ACC112 (cell line): Measurements from ENCODE around the gene CD1B.
"Not testable (repeated sequence)": the region's sequence is repeated elsewhere in the genome, so short reads cannot be mapped to it uniquely, and the experiment has no call there.

Experiments
- H2AFZ ChIP-seq: fragments of 200-600 bp; sonication (generic); one replicate; pipeline ENCODE4 v1.6.0; 2017; ENCODE audit warnings: antibody characterized with exemption, low read length; ENCODE audit not compliant: unreplicated experiment
- H3K27ac ChIP-seq: fragments of 200-600 bp; sonication (generic); 2 replicates; pipeline ENCODE4 v1.5.1; 2014; ENCODE audit warnings: low read depth, mild to moderate bottlenecking, antibody characterized with exemption, low read length, moderate library complexity
- H3K27me3 ChIP-seq: fragments of 200-600 bp; sonication (generic); 2 replicates; pipeline ENCODE4 v1.6.1; 2014; ENCODE audit warnings: mild to moderate bottlenecking, antibody characterized with exemption, low read length, moderate library complexity, mixed read lengths; ENCODE audit not compliant: insufficient read depth
- H3K36me3 ChIP-seq: fragments of 200-600 bp; sonication (generic); 2 replicates; pipeline ENCODE4 v1.6.1; 2016; ENCODE audit warnings: mild to moderate bottlenecking, antibody characterized with exemption, low read length, moderate library complexity, mixed read lengths; ENCODE audit not compliant: insufficient read depth
- H3K4me1 ChIP-seq: fragments of 200-600 bp; sonication (generic); one replicate; pipeline ENCODE4 v1.6.1; 2016; ENCODE audit warnings: low read length, mixed read lengths; ENCODE audit not compliant: insufficient read depth, unreplicated experiment, control insufficient read depth
- H3K4me3 ChIP-seq: fragments of 200-600 bp; sonication (generic); 2 replicates; pipeline ENCODE4 v1.5.1; 2014; ENCODE audit warnings: mild to moderate bottlenecking, low read depth, low read length
- H3K79me2 ChIP-seq: fragments of 200-600 bp; sonication (generic); one replicate; pipeline ENCODE4 v1.6.0; 2016; ENCODE audit warnings: low read length; ENCODE audit not compliant: control insufficient read depth, unreplicated experiment, insufficient read depth

The CD1B gene

GRCh38 chr1:158331481-158332150 lies at the start of gene CD1B:
CD1B (minus strand) TSS chr1:158331531; CDS start chr1:158331423, 108 bp downstream.
- H3K27me3 ChIP-seq: peaks cover 5% of the 10 kb centered on the region; the same call in 1 of the 2 replicates
- H3K4me1 ChIP-seq: no peaks in the 10 kb centered on the region
- H3K79me2 ChIP-seq: no peaks in the 10 kb centered on the region
- H2AFZ ChIP-seq: no peak within 1 kb of the TSS
- no peak within 1 kb of the TSS for H3K4me3 ChIP-seq
- no peaks in the 10 kb centered on the region for H3K36me3 ChIP-seq
- H3K27ac ChIP-seq: no peak within 1 kb of the TSS

- no peak overlapping the region for H3K27ac ChIP-seq
These were observed 43.5 kb upstream of the CD1B start for GRCh38 chr1:158374860-158375259.

GRCh38 chr1:158374101-158374500 lies 42.8 kb upstream of the CD1B start:
- H3K27me3 ChIP-seq: not testable (repeated sequence)

More at GRCh38 chr1:158374860-158375259, 43.5 kb upstream of the CD1B start:
- Histone ChIP-seq H3K4me1 (no peaks in the 10 kb centered on the region), H3K36me3 (no peaks in the 10 kb centered on the region), H3K27me3 (no peaks in the 10 kb centered on the region), H3K4me3 (no peak overlapping the region), H2AFZ (no peak overlapping the region), H3K79me2 (no peaks in the 10 kb centered on the region)

GRCh38 chr1:158371188-158371953 lies 40.0 kb upstream of the CD1B start:
- H3K36me3 ChIP-seq: no peaks in the 10 kb centered on the region
- no peak overlapping the region for H2AFZ ChIP-seq
- no peak overlapping the region for H3K27ac ChIP-seq

More at GRCh38 chr1:158374101-158374500, 42.8 kb upstream of the CD1B start:
- not testable (repeated sequence) for H3K36me3 ChIP-seq, H3K79me2 ChIP-seq, H2AFZ ChIP-seq, H3K4me1 ChIP-seq, H3K27ac ChIP-seq, H3K4me3 ChIP-seq

GRCh38 chr1:158366783-158367182 lies 35.5 kb upstream of the CD1B start:
- Histone ChIP-seq H3K27ac (no peak overlapping the region), H3K36me3 (no peaks in the 10 kb centered on the region), H3K79me2 (no peaks in the 10 kb centered on the region), H3K4me1 (no peaks in the 10 kb centered on the region), H2AFZ (no peak overlapping the region), H3K4me3 (no peak overlapping the region), H3K27me3 (no peaks in the 10 kb centered on the region)

More at GRCh38 chr1:158371188-158371953, 40.0 kb upstream of the CD1B start:
- Histone ChIP-seq H3K4me1 (no peaks in the 10 kb centered on the region), H3K4me3 (no peak overlapping the region), H3K79me2 (no peaks in the 10 kb centered on the region), H3K27me3 (no peaks in the 10 kb centered on the region)

GRCh38 chr1:158362941-158363340 lies 31.6 kb upstream of the CD1B start:
- Histone ChIP-seq H3K79me2 (no peaks in the 10 kb centered on the region), H3K4me3 (no peak overlapping the region), H3K36me3 (no peaks in the 10 kb centered on the region)

DNA sequence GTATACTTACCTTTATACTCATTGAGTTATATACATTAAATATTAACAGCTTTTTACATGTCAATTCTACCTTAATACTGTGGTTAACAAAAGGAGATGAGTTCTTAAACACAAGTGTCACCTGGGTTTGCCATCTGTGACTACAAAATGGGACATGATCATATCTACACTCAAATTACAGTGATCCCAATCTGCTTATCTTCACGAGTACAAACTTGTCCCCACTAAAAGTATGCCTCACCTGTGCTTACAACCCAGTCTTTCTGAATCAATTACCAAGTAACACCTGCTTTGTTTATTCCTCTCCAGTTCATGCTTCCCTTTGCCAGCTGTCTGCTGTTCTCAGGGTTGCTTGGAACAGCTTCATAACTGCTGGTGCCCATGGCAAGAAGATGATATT lies 31.2 kb upstream of the CD1B start:
- Histone ChIP-seq H3K4me1 (no peaks in the 10 kb centered on the region), H3K79me2 (no peaks in the 10 kb centered on the region), H2AFZ (no peak overlapping the region), H3K27me3 (no peaks in the 10 kb centered on the region), H3K27ac (no peak overlapping the region), H3K36me3 (no peaks in the 10 kb centered on the region), H3K4me3 (no peak overlapping the region)

More at GRCh38 chr1:158362941-158363340, 31.6 kb upstream of the CD1B start:
- H2AFZ ChIP-seq: no peak overlapping the region
- H3K4me1 ChIP-seq: no peaks in the 10 kb centered on the region
- no peaks in the 10 kb centered on the region for H3K27me3 ChIP-seq
- no peak overlapping the region for H3K27ac ChIP-seq

DNA sequence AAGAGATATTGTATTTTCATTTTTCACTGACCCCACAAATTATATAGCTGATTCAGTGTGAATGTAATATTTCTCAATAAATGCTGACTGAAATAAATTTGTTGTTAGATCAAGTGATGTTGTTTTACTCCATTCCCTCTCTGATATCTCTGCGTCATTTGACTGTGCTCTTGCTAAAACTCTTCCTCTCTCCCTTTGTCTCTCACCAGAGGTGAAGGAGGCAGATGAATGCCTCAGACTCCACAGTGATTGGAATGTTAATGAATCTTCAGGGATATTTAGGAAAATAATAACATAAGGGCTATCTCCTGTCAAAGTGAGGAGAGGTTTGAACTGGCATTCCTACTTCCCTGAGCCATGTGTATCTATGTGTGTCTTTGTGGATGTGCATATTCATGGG lies 26.1 kb upstream of the CD1B start:
- Histone ChIP-seq H3K79me2 (no peaks in the 10 kb centered on the region), H3K4me3 (no peak overlapping the region), H3K27ac (no peak overlapping the region), H3K27me3 (no peaks in the 10 kb centered on the region), H3K36me3 (no peaks in the 10 kb centered on the region), H2AFZ (no peak overlapping the region), H3K4me1 (no peaks in the 10 kb centered on the region)

DNA sequence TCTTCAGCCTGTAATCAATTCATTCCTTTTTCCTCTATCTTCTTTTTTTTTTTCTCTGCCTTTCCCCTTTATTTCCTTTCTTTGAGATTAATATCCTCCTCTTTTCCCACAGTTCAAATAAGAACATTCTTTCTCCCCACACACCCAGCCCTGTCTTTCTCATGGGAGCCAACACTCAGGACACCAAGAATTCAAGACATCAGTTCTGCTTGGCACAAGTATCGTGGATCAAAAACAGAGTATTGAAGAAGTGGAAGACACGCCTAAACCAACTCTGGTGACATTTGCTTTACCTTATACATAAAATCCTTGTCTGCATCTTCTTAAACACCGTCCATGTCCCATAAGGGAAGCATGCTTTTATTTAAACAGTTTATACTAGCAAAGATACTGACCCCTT lies 25.3 kb upstream of the CD1B start:
- H3K4me1 ChIP-seq: no peaks in the 10 kb centered on the region
- no peaks in the 10 kb centered on the region for H3K27me3 ChIP-seq
- no peak overlapping the region for H3K27ac ChIP-seq
- H2AFZ ChIP-seq: no peak overlapping the region
- no peaks in the 10 kb centered on the region for H3K36me3 ChIP-seq
- no peaks in the 10 kb centered on the region for H3K79me2 ChIP-seq
- no peak overlapping the region for H3K4me3 ChIP-seq

- Histone ChIP-seq H3K36me3 (no peaks in the 10 kb centered on the region), H3K4me1 (no peaks in the 10 kb centered on the region), H3K27ac (no peak overlapping the region), H3K4me3 (no peak overlapping the region), H2AFZ (no peak overlapping the region), H3K27me3 (no peaks in the 10 kb centered on the region), H3K79me2 (no peaks in the 10 kb centered on the region)
These were observed 24.5 kb upstream of the CD1B start for GRCh38 chr1:158355773-158356285.

DNA sequence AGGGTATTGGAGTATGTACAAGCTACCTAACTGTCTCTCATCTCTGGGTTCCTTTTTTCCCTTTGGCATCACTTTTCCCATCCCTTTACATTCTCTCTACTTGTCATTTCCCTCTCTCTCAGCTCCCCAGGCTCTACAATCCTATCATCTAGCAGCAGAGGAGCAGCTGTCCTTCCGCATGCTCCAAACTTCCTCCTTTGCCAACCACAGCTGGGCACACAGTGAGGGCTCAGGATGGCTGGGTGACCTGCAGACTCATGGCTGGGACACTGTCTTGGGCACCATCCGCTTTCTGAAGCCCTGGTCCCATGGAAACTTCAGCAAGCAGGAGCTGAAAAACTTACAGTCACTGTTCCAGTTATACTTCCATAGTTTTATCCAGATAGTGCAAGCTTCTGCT lies 22.9 kb upstream of the CD1B start:
- Histone ChIP-seq H2AFZ (no peak overlapping the region), H3K27me3 (no peaks in the 10 kb centered on the region), H3K36me3 (no peaks in the 10 kb centered on the region), H3K27ac (no peak overlapping the region), H3K4me3 (no peak overlapping the region), H3K79me2 (no peaks in the 10 kb centered on the region), H3K4me1 (no peaks in the 10 kb centered on the region)
